SK-N-SH (cell line): Measurements from ENCODE around the gene CSRNP3. TPM values are rescaled to one million over a fixed set of nuclear protein-coding genes. Genes with fewer than 3 reads are reported as not detected.

Experiments used
- CTCF ChIA-PET: fragments of 300-600, 350-600 bp; formaldehyde crosslinking; extraction: SDS; loops from one replicate; lab custom pipeline; 2021; lab: Yijun Ruan, JAX
- POLR2A ChIA-PET: fragments of 350-600 bp; sonication (Branson Sonifier 250); formaldehyde crosslinking; extraction: SDS; loops from one replicate; lab custom pipeline; 2020; ENCODE audit warnings: antibody characterized with exemption, inconsistent platforms; lab: Yijun Ruan, JAX
- DNase-seq: peaks from one replicate; pipeline ENCODE4 v3.0.0; 2012
- H2AFZ ChIP-seq: fragments of 200-600 bp; sonication (generic); 2 replicates; pipeline ENCODE4 v1.8.1; 2016; ENCODE audit warnings: antibody characterized with exemption, mild to moderate bottlenecking, low read depth
- H3F3A ChIP-seq: fragments of 200-600 bp; sonication (generic); replicated peaks from 2 replicates; pipeline ENCODE3; 2016; ENCODE audit warnings: antibody characterized with exemption, mild to moderate bottlenecking; ENCODE audit not compliant: insufficient read depth
- H3K27ac ChIP-seq, 2 experiments: fragments of 200-500 bp in 1 of 2; fragments of 200-600 bp in 1 of 2; sonication (Bioruptor generic) in 1 of 2; sonication (generic), shearing (Covaris generic) in 1 of 2; 2 replicates each; pipeline versions ENCODE4 v1.5.1 to v1.6.1; 2014 to 2016; ENCODE audit warnings: low read depth in 2 of 2, inconsistent platforms in 1 of 2, low read length in 1 of 2, mild to moderate bottlenecking in 1 of 2, mixed read lengths in 1 of 2
- H3K27me3 ChIP-seq: fragments of 200-600 bp; sonication (generic), shearing (Covaris generic); 2 replicates; pipeline ENCODE4 v1.6.1; 2016; ENCODE audit warnings: mixed run types; ENCODE audit not compliant: insufficient read depth
- H3K36me3 ChIP-seq, 2 experiments: fragments of 200-500 bp in 1 of 2; fragments of 200-600 bp in 1 of 2; sonication (Bioruptor generic) in 1 of 2; sonication (generic) in 1 of 2; replicated peaks in 1 of 2; 2 replicates each; pipeline versions ENCODE3 to v1.5.1; 2014 to 2016; ENCODE audit warnings: low read length in 1 of 2, mild to moderate bottlenecking in 1 of 2; ENCODE audit not compliant: insufficient read depth in 2 of 2, control insufficient read depth in 1 of 2
- H3K4me1 ChIP-seq, 2 experiments: fragments of 200-500 bp in 1 of 2; fragments of 200-600 bp in 1 of 2; sonication (Bioruptor generic) in 1 of 2; sonication (generic), shearing (Covaris generic) in 1 of 2; 2 replicates each; pipeline versions ENCODE4 v1.5.1 to v1.6.1; 2014 to 2016; ENCODE audit warnings: low read depth in 1 of 2, low read length in 1 of 2, mixed run types in 1 of 2; ENCODE audit not compliant: insufficient read depth in 2 of 2, control insufficient read depth in 1 of 2
- H3K4me2 ChIP-seq: fragments of 200-600 bp; sonication (generic), shearing (Covaris generic); 2 replicates; pipeline ENCODE4 v1.6.1; 2017; ENCODE audit warnings: mixed run types
- H3K4me3 ChIP-seq, 2 experiments: fragments of 200-500 bp in 1 of 2; fragments of 200-600 bp in 1 of 2; sonication (Bioruptor generic) in 1 of 2; sonication (generic), shearing (Covaris generic) in 1 of 2; 2 replicates each; pipeline versions ENCODE4 v1.5.1 to v1.8.1; 2014 to 2016; ENCODE audit warnings: low read depth in 2 of 2, inconsistent platforms in 1 of 2, low read length in 1 of 2, mild to moderate bottlenecking in 1 of 2, mixed read lengths in 1 of 2, moderate library complexity in 1 of 2
- H3K79me2 ChIP-seq: fragments of 200-600 bp; sonication (generic); 2 replicates; pipeline ENCODE4 v1.8.1; 2017; ENCODE audit warnings: mild to moderate bottlenecking; ENCODE audit not compliant: insufficient read depth
- H3K9ac ChIP-seq: fragments of 200-600 bp; sonication (generic); 2 replicates; pipeline ENCODE4 v1.6.1; 2017; ENCODE audit warnings: mixed run types
- H3K9me2 ChIP-seq: fragments of 200-600 bp; sonication (generic); 2 replicates; pipeline ENCODE4 v1.6.1; 2017; ENCODE audit warnings: mixed run types
- H3K9me3 ChIP-seq: fragments of 200-600 bp; sonication (generic); 2 replicates; pipeline ENCODE4 v1.6.1; 2017; ENCODE audit warnings: mixed run types, mild to moderate bottlenecking, moderate library complexity
- H4K20me1 ChIP-seq: fragments of 200-600 bp; sonication (generic); 2 replicates; pipeline ENCODE4 v1.6.1; 2017; ENCODE audit warnings: mild to moderate bottlenecking, mixed run types; ENCODE audit not compliant: insufficient read depth
- CHD2 ChIP-seq: fragments of 150-350 bp; IDR thresholded peaks from 2 replicates; pipeline ENCODE4 v1.6.1; 2018; ENCODE audit warnings: low read length; ENCODE audit not compliant: partially characterized antibody
- EP300 ChIP-seq, 2 experiments: IDR thresholded peaks; 2 replicates each; pipeline versions ENCODE4 v1.4.0 to v1.6.1; 2012; ENCODE audit warnings: borderline replicate concordance in 1 of 2, low read depth in 1 of 2, low read length in 1 of 2
- EZH2phosphoT487 ChIP-seq: fragments of 200-600 bp; sonication (generic); IDR thresholded peaks from 2 replicates; pipeline ENCODE4 v1.6.1; 2017; ENCODE audit warnings: low read depth, mixed run types, mild to moderate bottlenecking, antibody characterized with exemption, moderate library complexity, borderline replicate concordance
- FOSL2 ChIP-seq: IDR thresholded peaks from 2 replicates; pipeline ENCODE4 v1.4.0; 2012; ENCODE audit warnings: low read depth, mild to moderate bottlenecking, moderate library complexity, borderline replicate concordance
- GABPA ChIP-seq: IDR thresholded peaks from 2 replicates; pipeline ENCODE4 v1.4.0; 2012; ENCODE audit warnings: low read depth, mild to moderate bottlenecking
- GATA2 ChIP-seq: sonication (generic); formaldehyde crosslinking; IDR thresholded peaks from 2 replicates; pipeline ENCODE4 v1.5.0; 2020; ENCODE audit warnings: mild to moderate bottlenecking, missing genetic modification reagents
- JUND ChIP-seq: IDR thresholded peaks from 2 replicates; pipeline ENCODE4 v1.4.0; 2012
- MEF2A ChIP-seq: IDR thresholded peaks from 2 replicates; pipeline ENCODE4 v1.4.0; 2012; ENCODE audit warnings: low read depth, borderline replicate concordance
- MXI1 ChIP-seq: IDR thresholded peaks from 2 replicates; pipeline ENCODE4 v1.6.1; 2012; ENCODE audit warnings: mild to moderate bottlenecking, low read depth, low read length, improper control_type of control experiment
- NFIC ChIP-seq: IDR thresholded peaks from 2 replicates; pipeline ENCODE4 v1.4.0; 2012; ENCODE audit warnings: borderline replicate concordance
- NRF1 ChIP-seq: IDR thresholded peaks from 2 replicates; pipeline ENCODE4 v1.6.1; 2012; ENCODE audit warnings: low read depth, mild to moderate bottlenecking, low read length
- RCOR1 ChIP-seq: fragments of 150-350 bp; IDR thresholded peaks from 2 replicates; pipeline ENCODE4 v1.6.1; 2017; ENCODE audit warnings: antibody characterized with exemption, low read length
- RFX5 ChIP-seq: IDR thresholded peaks from 2 replicates; pipeline ENCODE4 v1.6.1; 2012; ENCODE audit warnings: mild to moderate bottlenecking, improper control_type of control experiment, low read length
- SMC3 ChIP-seq: IDR thresholded peaks from 2 replicates; pipeline ENCODE4 v1.6.1; 2012; ENCODE audit warnings: low read depth, low read length, improper control_type of control experiment
- TCF12 ChIP-seq: IDR thresholded peaks from 2 replicates; pipeline ENCODE4 v1.4.0; 2012
- TEAD4 ChIP-seq: IDR thresholded peaks from 2 replicates; pipeline ENCODE4 v1.4.0; 2012; ENCODE audit warnings: mild to moderate bottlenecking, borderline replicate concordance; ENCODE audit not compliant: insufficient read depth
- WGBS: methylation state at CpG from one replicate; pipeline ENCODE4 v1.1.6; 2017; ENCODE audit warnings: low lambda C conversion rate; 5-methylcytosine and 5-hydroxymethylcytosine counted together
- polyA plus RNA-seq, 3 experiments: library from polyadenylated mRNA; depleted of rRNA; stranded (reverse); fragments of >200 nt; gene quantifications; 2 replicates each; pipeline ENCODE4 v1.2.3, GENCODE V29; 2012
- TF ChIP-seq, protein P1 (sequence below): fragments of 150-350 bp; IDR thresholded peaks from 2 replicates; pipeline ENCODE4 v1.6.1; 2016; ENCODE audit warnings: mild to moderate bottlenecking, low read depth, low read length
- TF ChIP-seq, protein P2 (sequence below): fragments of 200-600 bp; sonication (generic); IDR thresholded peaks from 2 replicates; pipeline ENCODE4 v1.6.1; 2017; ENCODE audit warnings: antibody characterized with exemption, mild to moderate bottlenecking, moderate library complexity
- TF ChIP-seq, protein P3 (sequence below): IDR thresholded peaks from 2 replicates; pipeline ENCODE4 v1.4.0; 2012; ENCODE audit warnings: low read depth
- TF ChIP-seq, protein P4 (sequence below): IDR thresholded peaks from 2 replicates; pipeline ENCODE4 v1.4.0; 2012; ENCODE audit warnings: low read depth, borderline replicate concordance
- TF ChIP-seq, protein P5 (sequence below): IDR thresholded peaks from 2 replicates; pipeline ENCODE4; 2012

Gene CSRNP3
- polyA plus RNA-seq, 1 of the 3 experiments (the other 2 are of a cell fraction) = 1.0 TPM

DNA sequence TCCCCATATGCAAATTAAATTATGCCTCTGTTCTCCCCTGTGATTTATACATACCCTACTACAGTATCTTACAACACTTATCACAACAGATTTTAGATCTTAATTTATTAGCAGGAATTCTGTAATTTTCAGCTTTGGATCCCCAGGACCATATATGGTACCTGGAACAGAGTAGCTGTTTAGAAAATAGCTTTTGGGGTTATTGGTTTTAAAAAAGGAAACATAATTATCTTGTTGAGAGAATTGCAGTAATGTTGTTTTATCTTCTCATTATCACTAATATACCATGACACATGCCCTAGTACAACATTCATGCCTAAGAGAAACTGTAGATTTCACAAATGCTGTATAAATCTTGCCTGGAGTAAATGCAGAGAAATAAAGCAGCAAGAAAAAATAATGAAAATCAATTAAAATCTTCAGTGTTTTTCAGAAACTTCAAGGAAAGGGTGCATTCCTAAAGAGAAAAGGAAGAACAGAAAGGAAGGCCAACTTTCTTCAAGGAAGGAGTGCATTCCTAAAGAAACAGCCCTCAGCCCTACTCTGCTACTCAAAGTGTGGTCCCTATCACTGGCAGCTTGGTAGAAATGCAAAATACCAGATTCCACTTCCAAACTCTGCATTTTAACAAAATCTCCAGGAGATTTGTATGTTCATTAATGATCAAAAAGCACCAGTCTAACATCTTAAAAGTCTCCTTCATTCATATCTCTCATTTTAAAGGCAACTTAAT is 37.1 kb upstream of the CSRNP3 start:
- Histone ChIP-seq H3K27ac (peak overlapping the region in 1 of 2 experiments; percentile 69; a peak in 2 of 4 replicates), H3K4me1 (peaks cover 0 to 10% of the 10 kb centered on the region in 2 experiments; a peak in 2 of 4 replicates), H3K4me3 (no peak overlapping the region), H3F3A (peaks cover 3% of the 10 kb centered on the region), H3K27me3 (no peaks in the 10 kb centered on the region), H4K20me1 (no peaks in the 10 kb centered on the region), H3K79me2 (no peaks in the 10 kb centered on the region), H3K9ac (no peak overlapping the region), H3K4me2 (no peak overlapping the region), H3K36me3 (no peaks in the 10 kb centered on the region), H2AFZ (no peak overlapping the region), H3K9me2 (no peaks in the 10 kb centered on the region), H3K9me3 (no peaks in the 10 kb centered on the region)
- POLR2A ChIA-PET = no interaction called here
- TF ChIP-seq RCOR1 = peak; percentile 38
- peak; percentile 48 for TF ChIP-seq CHD2
- peak; percentile 61 for TF ChIP-seq GATA2
- TF ChIP-seq JUND = no peak
- peak in 1 of 2 experiments; percentile 72; a peak in 1 of 4 replicates for TF ChIP-seq EP300 (IDR thresholded peaks at IDR 0.05; ENCODE audit: borderline replicate concordance in 1 of 2, low read depth in 1 of 2, low read length in 1 of 2)
- TF ChIP-seq TCF12 = 0 out of 2 replicates have a peak, but pooled peaks have one; percentile 21
- CTCF ChIA-PET = interaction anchor here (1.0 to 1.2 kb wide), 2 partner anchors 9 to 41 kb away, joined by 3 read pairs; no protein-coding TSS in a partner anchor
- peak; percentile 20 for DNase-seq

DNA sequence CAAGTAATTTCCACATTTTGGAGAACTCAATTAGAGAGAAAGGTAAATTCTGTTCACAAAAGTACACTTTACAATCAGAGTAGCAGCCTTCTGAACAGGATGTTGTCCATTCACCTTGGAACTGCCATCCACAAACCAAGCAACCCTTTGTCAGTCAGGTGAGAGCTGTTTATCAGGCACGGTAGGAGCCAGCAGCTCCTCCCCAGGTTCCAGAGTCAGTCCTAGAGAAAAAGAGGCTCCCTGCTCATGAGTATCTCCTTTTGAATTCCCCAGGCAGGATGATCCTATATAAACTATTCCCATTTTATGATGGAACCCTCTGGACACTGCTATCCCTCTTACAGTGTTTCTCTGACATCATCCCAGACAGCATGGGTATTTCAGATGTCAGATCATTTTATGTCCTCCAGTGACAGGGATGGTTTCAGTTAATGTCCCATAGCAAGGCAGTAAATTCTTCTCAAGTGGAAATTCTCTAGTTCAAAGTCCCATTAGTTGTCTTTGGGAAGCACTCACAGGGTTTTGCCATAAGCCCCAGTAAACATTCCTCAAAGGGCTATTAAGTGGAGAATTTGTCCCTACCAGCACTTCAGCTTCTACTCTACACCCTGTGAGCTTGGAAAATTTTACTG is 34.5 kb upstream of the CSRNP3 start:
- Histone ChIP-seq H3K27me3 (no peaks in the 10 kb centered on the region), H4K20me1 (no peaks in the 10 kb centered on the region), H3K36me3 (no peaks in the 10 kb centered on the region), H3K4me2 (no peak overlapping the region), H3K79me2 (no peaks in the 10 kb centered on the region), H3K4me1 (peaks cover 4 to 14% of the 10 kb centered on the region in 2 experiments; a peak in 3 of 4 replicates), H3K9me3 (no peaks in the 10 kb centered on the region), H3F3A (no peaks in the 10 kb centered on the region), H3K4me3 (no peak overlapping the region), H3K9me2 (no peaks in the 10 kb centered on the region), H3K9ac (no peak overlapping the region), H2AFZ (no peak overlapping the region), H3K27ac (no peak overlapping the region)
- WGBS = no CpG with 5 or more reads among the region's 1 CpG
- CTCF ChIA-PET = interaction anchor here (1.0 to 1.2 kb wide), 2 partner anchors 33 to 439 kb away, joined by 3 read pairs; no protein-coding TSS in a partner anchor
- no peak for DNase-seq
- POLR2A ChIA-PET = no interaction called here
- TF ChIP-seq, protein P1, sequence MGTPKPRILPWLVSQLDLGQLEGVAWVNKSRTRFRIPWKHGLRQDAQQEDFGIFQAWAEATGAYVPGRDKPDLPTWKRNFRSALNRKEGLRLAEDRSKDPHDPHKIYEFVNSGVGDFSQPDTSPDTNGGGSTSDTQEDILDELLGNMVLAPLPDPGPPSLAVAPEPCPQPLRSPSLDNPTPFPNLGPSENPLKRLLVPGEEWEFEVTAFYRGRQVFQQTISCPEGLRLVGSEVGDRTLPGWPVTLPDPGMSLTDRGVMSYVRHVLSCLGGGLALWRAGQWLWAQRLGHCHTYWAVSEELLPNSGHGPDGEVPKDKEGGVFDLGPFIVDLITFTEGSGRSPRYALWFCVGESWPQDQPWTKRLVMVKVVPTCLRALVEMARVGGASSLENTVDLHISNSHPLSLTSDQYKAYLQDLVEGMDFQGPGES = no peak
- TF ChIP-seq MXI1 (no peak), TEAD4 (no peak), NFIC (no peak), NRF1 (no peak), RCOR1 (no peak), FOSL2 (no peak), EP300 (IDR thresholded peaks at IDR 0.05; ENCODE audit: borderline replicate concordance in 1 of 2, low read depth in 1 of 2, low read length in 1 of 2) (no peak), RFX5 (no peak), SMC3 (no peak), MEF2A (no peak), GATA2 (no peak), GABPA (no peak), EZH2phosphoT487 (no peak)
- TF ChIP-seq, protein P2, sequence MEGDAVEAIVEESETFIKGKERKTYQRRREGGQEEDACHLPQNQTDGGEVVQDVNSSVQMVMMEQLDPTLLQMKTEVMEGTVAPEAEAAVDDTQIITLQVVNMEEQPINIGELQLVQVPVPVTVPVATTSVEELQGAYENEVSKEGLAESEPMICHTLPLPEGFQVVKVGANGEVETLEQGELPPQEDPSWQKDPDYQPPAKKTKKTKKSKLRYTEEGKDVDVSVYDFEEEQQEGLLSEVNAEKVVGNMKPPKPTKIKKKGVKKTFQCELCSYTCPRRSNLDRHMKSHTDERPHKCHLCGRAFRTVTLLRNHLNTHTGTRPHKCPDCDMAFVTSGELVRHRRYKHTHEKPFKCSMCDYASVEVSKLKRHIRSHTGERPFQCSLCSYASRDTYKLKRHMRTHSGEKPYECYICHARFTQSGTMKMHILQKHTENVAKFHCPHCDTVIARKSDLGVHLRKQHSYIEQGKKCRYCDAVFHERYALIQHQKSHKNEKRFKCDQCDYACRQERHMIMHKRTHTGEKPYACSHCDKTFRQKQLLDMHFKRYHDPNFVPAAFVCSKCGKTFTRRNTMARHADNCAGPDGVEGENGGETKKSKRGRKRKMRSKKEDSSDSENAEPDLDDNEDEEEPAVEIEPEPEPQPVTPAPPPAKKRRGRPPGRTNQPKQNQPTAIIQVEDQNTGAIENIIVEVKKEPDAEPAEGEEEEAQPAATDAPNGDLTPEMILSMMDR = no peak
- TF ChIP-seq, protein P3, sequence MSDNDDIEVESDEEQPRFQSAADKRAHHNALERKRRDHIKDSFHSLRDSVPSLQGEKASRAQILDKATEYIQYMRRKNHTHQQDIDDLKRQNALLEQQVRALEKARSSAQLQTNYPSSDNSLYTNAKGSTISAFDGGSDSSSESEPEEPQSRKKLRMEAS = no peak
- TF ChIP-seq, protein P4, sequence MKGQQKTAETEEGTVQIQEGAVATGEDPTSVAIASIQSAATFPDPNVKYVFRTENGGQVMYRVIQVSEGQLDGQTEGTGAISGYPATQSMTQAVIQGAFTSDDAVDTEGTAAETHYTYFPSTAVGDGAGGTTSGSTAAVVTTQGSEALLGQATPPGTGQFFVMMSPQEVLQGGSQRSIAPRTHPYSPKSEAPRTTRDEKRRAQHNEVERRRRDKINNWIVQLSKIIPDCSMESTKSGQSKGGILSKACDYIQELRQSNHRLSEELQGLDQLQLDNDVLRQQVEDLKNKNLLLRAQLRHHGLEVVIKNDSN = no peak
- TF ChIP-seq, protein P5, sequence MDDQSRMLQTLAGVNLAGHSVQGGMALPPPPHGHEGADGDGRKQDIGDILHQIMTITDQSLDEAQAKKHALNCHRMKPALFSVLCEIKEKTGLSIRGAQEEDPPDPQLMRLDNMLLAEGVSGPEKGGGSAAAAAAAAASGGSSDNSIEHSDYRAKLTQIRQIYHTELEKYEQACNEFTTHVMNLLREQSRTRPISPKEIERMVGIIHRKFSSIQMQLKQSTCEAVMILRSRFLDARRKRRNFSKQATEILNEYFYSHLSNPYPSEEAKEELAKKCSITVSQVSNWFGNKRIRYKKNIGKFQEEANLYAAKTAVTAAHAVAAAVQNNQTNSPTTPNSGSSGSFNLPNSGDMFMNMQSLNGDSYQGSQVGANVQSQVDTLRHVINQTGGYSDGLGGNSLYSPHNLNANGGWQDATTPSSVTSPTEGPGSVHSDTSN = no peak
